ENCODE data around the gene UCN2. TPM values are rescaled to one million over a fixed set of nuclear protein-coding genes. Genes with fewer than 3 reads are reported as not detected.

UCN2 gene
- total and polyA plus RNA-seq, 2 experiments from 2014 or later = 0.30 to 1.5 TPM

- WGBS (ENCODE audit: low lambda C conversion rate, missing lambda C conversion rate) = 54% methylated on average over 7 of the region's 29 CpGs
- Histone ChIP-seq H3K4me2 (peak overlapping the region; percentile 79), H3K9me3 (ENCODE audit: low read depth) (no peaks in the 10 kb centered on the region), H3K4me1 (ENCODE audit: insufficient read depth) (peaks cover 24% of the 10 kb centered on the region), H3K4me3 (peak overlapping the region; percentile 43), H2AFZ (peak overlapping the region; percentile 64), H3K27me3 (no peaks in the 10 kb centered on the region), H3K9me2 (replicated peaks; ENCODE audit: insufficient read depth) (no peaks in the 10 kb centered on the region), H3K79me2 (peaks cover 13% of the 10 kb centered on the region), H4K20me1 (ENCODE audit: insufficient read depth, poor library complexity, severe bottlenecking) (no peaks in the 10 kb centered on the region), H3K27ac (no peak overlapping the region), H3K36me3 (replicated peaks; ENCODE audit: insufficient read depth, low read depth) (no peaks in the 10 kb centered on the region)
- TF ChIP-seq EZH2phosphoT487 (IDR thresholded peaks at IDR 0.05; ENCODE audit: low read depth, severe bottlenecking, unreplicated experiment) (no peak), CTCF (IDR thresholded peaks at IDR 0.05; ENCODE audit: poor library complexity) (no peak), EZH2 (IDR thresholded peaks at IDR 0.05; ENCODE audit: borderline replicate concordance) (no peak)
- DNase-seq (ENCODE audit: low spot score) = no peak
Measured at GRCh38 chr3:48555949-48556795, 7.4 kb downstream of the UCN2 start.

GRCh38 chr3:48555231-48555948 lies 8.2 kb downstream of the UCN2 start:
- Histone ChIP-seq H3K4me1 (ENCODE audit: insufficient read depth) (peaks cover 16% of the 10 kb centered on the region), H3K9me2 (replicated peaks; ENCODE audit: insufficient read depth) (no peaks in the 10 kb centered on the region), H4K20me1 (ENCODE audit: insufficient read depth, poor library complexity, severe bottlenecking) (no peaks in the 10 kb centered on the region), H3K27ac (no peak overlapping the region), H2AFZ (no peak overlapping the region), H3K4me2 (peak overlapping the region; percentile 79), H3K9me3 (ENCODE audit: low read depth) (no peaks in the 10 kb centered on the region), H3K36me3 (replicated peaks; ENCODE audit: insufficient read depth, low read depth) (no peaks in the 10 kb centered on the region), H3K4me3 (peak overlapping the region; percentile 43), H3K27me3 (no peaks in the 10 kb centered on the region), H3K79me2 (peaks cover 13% of the 10 kb centered on the region)
- no peak for DNase-seq (ENCODE audit: low spot score)
- TF ChIP-seq CTCF (IDR thresholded peaks at IDR 0.05; ENCODE audit: poor library complexity) (no peak), EZH2phosphoT487 (IDR thresholded peaks at IDR 0.05; ENCODE audit: low read depth, severe bottlenecking, unreplicated experiment) (no peak)
- 71% methylated on average over 10 of the region's 10 CpGs for WGBS (ENCODE audit: low lambda C conversion rate, missing lambda C conversion rate)

GRCh38 chr3:48553886-48554845 lies 9.4 kb downstream of the UCN2 start:
- 86% methylated on average over 14 of the region's 14 CpGs for WGBS (ENCODE audit: low lambda C conversion rate, missing lambda C conversion rate)
- no peak overlapping the region for H3K4me3 ChIP-seq
- H4K20me1 ChIP-seq (ENCODE audit: insufficient read depth, poor library complexity, severe bottlenecking) = no peaks in the 10 kb centered on the region
- no peak for TF ChIP-seq EZH2phosphoT487 (IDR thresholded peaks at IDR 0.05; ENCODE audit: low read depth, severe bottlenecking, unreplicated experiment)
- TF ChIP-seq EZH2 (IDR thresholded peaks at IDR 0.05; ENCODE audit: borderline replicate concordance) = no peak
- TF ChIP-seq CTCF (IDR thresholded peaks at IDR 0.05; ENCODE audit: poor library complexity) = no peak
- H3K9me2 ChIP-seq (replicated peaks; ENCODE audit: insufficient read depth) = no peaks in the 10 kb centered on the region
- H2AFZ ChIP-seq = no peak overlapping the region
- no peaks in the 10 kb centered on the region for H3K27me3 ChIP-seq
- H3K79me2 ChIP-seq = peaks cover 13% of the 10 kb centered on the region
- H3K36me3 ChIP-seq (replicated peaks; ENCODE audit: insufficient read depth, low read depth) = no peaks in the 10 kb centered on the region
- H3K9me3 ChIP-seq (ENCODE audit: low read depth) = no peaks in the 10 kb centered on the region
- no peak for DNase-seq (ENCODE audit: low spot score)
- H3K27ac ChIP-seq = no peak overlapping the region
- peak overlapping the region; percentile 79 for H3K4me2 ChIP-seq
- peaks cover 14% of the 10 kb centered on the region for H3K4me1 ChIP-seq (ENCODE audit: insufficient read depth)

All from hepatocyte (in vitro differentiated cells).